ENCODE data around the gene VPS13D.
"Not testable (repeated sequence)": the region's sequence is repeated elsewhere in the genome, so short reads cannot be mapped to it uniquely, and the experiment has no call there.

VPS13D gene

GRCh38 chr1:12456979-12457378 is 227.1 kb downstream of the VPS13D start:
- DNase-seq = no peak

- DNase-seq = no peak
Measured at GRCh38 chr1:12457771-12458170, 227.9 kb downstream of the VPS13D start.

GRCh38 chr1:12458571-12458970 is 228.7 kb downstream of the VPS13D start:
- DNase-seq = no peak

GRCh38 chr1:12460121-12460520 is 230.3 kb downstream of the VPS13D start:
- no peak for DNase-seq

DNA sequence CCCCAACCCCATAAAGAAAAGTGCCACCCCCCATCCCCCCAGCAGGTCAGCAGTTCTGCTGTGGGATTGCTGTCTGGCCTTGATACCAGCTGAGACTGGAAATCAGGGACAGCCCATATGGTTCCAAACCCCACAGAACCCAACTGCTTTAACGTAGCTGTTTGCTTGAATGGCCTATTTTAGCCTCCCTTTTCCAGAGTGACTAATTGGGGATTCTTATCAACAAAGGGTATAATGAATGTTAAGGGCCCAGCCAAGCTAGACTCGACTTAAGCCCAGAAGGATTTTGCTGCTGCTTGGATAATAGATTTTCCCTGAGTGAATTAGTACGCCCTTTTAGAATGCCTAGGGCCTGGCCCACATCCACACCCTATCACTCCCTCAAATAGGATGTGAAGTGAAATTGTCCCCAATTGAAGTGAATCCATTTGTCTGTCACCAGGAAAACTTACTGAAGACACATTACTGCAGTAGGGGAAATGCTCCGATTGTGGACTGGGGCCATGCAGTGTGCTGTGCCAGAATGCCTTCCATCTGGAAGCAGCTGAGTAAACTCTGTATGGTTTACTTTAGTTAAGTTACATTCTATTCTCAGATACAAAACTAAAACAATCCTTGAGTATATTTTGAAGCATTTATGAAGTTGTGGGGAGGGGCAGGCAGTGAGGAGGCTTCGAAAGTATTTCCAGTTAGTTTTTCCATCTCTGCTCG is 231.2 kb downstream of the VPS13D start:
- DNase-seq = no peak

DNA sequence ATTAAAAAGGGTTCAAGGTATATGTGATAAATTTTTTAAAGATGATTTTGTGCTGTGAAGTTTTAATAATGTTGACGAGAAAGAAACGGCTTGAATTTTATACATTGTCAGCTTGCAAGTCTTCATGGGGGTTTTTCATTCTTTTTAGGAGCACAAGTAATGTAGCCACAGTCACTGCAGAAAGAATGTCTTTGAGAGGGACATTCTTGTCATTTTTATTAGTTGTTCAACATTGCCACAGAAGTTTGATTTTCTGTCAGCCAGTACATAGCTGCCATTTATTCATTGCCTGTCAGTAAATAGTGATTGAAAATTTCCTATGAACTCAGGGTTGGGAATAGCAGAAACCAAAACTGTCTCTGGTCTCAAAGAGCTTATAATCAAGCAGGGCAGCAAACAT is 231.9 kb downstream of the VPS13D start:
- no peak for DNase-seq

GRCh38 chr1:12462586-12462985 is 232.8 kb downstream of the VPS13D start:
- DNase-seq = no peak

DNA sequence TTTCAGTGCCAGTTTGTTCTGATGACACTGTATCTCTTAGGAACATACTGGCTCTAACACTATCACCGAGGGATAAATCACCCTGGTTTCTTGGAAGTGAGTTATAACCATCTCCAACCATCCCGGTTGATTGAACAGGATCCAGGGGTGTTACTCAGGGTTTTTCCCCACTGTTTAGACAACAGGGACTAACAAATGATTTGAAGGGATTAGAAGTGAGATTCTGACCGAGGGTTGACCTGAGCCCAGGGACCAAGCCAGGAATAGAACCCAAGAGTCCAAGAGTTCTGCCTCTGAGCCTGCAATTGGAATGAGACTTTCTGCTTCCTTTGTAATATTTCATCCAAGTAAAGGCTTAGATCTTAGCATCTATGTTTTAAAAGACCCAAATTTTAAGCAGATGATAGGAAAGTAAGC is 234.2 kb downstream of the VPS13D start:
- DNase-seq = no peak

GRCh38 chr1:12464598-12465056 is 234.8 kb downstream of the VPS13D start:
- no peak for DNase-seq

DNA sequence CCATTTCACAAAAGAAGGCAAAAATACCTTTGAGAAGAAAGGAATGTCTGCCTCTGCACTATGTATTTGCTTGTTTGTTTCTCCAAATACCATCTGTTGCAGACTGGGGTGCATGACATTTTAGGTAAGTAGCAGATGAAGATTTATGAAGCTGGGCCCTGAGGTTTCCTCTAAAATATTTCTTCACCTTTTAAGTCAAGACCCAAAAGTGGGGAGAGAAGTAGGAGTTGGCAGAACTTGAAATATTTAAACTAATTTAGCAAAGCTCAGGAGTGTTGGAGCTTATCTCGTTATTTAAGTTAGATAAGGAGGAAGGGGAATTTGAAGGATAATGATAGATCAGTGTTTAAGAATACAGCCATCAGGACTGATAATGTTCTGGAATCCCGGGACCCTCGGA is 235.3 kb downstream of the VPS13D start:
- DNase-seq = no peak

DNA sequence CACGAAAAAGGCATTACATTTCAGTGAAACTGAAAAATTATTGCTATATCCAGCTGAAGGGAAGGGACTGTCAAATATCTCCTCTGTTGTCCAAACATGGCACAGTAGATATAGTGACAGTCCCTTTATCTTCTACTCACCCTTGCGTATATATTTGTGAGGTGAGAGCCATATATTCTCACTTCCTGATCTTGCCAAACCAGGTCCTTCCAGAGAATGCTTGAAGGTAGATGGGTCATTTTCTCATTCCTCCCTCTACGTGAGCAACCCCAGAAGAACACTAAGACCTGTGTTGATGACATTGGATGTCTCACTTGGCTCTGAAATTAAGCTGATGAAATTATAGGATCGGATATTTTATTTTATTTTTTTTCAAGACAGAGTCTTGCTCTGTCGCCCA is 237.0 kb downstream of the VPS13D start:
- no peak for DNase-seq

DNA sequence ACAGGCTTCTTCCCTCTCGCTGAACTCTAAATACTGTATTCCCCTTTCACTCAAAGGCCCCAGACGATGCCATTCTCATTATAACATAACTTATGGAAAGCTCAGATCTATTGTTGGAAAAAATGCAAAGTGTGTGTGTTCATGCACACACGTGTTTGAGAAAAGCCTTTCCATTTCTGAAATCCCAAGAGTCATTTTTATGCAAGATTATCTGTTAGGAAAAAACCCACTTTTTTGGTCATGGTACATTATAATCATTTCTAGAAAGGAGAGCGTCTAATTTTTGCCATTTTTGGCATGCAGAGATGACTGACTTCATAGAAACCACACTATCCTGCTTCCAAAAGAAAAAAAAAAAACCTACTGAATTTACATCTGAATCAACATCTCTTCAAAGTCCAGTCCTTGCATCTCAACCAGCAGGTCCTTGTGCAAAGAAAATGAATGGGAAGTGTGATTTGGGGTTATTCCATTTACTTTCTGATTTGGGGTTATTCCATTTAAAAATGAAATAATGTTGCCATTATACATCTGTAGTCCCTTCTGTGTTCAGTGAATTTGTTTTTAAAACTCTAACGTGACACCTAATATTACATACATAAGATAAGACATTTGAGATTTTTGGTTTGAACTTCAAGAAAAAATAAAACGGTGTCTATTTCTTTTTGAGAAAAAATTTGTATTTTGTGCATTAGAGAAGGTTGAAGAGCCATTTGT is 237.9 kb downstream of the VPS13D start:
- DNase-seq = no peak

GRCh38 chr1:12468323-12468722 is 238.5 kb downstream of the VPS13D start:
- DNase-seq = no peak

DNA sequence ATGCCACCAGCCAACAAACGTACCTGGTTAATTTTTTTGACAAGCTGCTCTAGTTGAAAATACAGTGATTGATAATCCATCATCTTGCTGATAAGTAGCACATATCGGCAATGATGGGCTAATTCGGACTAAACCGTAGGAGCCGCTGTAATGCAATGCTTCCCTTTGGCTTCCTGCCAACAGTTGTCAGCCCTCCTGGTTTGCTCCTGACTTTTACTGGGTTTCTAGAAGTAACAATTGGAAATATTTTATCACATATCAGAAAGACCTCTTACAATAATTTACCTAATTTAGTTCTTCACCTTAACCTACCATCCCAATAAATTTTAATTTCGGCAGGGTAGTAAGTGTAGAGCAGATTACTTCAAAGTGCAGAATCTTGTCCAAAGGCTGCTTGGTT is 239.7 kb downstream of the VPS13D start:
- no peak for DNase-seq

GRCh38 chr1:12469990-12470389 is 240.2 kb downstream of the VPS13D start:
- no peak for DNase-seq

DNA sequence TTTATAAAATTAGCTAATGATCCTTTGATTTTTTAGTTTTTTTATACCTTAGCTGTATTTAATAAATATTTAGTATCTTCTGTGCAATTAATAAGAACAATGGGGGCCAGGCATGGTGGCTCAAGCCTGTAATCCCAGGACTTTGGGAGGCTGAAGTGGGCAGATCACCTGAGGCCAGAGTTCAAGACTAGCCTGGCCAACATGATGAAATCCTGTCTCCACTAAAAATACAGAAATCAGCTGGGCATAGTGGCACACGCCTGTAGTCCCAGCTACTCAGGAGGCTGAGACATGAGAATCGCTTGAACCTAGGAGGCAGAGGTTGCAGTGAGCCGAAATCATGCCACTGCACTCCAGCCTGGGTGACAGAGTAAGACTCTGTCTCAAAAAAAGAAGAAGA is 241.1 kb downstream of the VPS13D start:
- DNase-seq = not testable (repeated sequence)

- DNase-seq = no peak
Measured at GRCh38 chr1:12472156-12472797, 242.4 kb downstream of the VPS13D start.

DNA sequence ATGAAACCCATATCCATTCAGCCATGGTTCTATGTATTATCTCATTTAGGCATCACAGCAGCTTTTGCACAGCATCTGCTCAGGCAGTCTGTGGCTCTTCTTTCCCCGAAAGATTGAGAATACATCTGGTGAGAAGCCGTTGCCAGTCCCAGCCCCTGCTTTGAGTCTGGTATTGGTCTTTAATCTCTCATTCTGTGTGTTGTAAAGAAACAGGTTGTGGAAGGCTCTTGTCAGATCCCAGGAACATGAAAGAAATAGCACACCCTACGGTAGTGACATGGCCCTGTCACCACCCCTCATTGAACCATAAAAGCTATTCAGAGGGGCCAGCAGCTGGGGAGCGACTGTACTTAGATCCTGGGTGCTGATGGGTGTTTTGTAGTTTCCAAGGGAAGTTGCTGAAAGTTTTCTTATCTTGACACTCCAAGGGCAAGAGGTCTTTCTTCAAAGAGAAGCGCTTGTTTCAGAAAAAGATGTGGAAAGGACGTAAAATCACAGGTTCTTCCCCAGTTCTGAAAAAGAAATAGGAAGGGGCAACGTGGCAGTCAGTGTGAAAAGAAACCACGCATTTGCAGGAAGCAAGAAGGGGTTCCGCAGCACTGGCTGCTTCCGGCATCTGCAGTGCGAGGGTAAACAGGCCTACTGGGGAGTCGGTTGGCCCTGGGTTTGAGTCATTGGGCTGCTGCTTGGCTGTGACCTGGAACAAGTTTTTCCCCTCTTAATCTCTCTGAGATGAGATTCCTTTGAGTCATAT is 243.1 kb downstream of the VPS13D start:
- DNase-seq = no peak

DNA sequence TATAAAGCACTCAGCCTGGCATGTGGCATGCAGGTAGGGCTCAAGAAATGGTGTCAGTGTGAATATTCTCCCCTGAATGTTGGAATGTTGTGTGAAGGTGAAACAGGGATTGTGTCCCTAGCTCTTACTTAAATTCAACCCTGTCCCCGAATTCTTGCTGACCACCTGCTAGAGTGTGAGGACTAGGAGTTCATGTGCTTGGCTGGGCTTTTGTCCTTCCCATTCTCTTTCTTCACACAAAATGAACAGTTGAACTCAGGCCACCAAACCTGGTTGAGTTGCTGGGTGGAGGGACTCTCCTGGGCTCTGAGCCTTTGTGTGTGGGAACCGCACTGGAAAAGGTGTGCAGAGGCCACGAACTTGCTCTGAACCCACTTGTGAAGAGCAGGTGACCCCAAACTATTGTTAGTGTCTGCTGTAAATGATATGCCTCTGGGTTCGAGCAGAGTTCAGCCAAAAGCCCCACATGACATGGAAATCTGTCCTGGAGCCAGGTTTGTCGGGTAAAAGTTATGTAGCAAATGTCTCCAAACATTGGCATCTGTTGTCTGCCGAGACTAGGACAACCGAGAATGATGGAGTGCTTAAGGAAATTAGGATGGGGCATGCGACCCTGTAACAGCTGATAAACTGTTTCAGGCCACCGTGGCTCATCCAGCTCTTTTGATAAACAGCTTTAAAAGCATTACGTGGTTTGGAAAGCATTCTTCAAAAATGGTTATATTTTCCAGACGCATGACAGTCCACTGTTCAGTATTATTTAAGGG is 243.9 kb downstream of the VPS13D start:
- DNase-seq = no peak

DNA sequence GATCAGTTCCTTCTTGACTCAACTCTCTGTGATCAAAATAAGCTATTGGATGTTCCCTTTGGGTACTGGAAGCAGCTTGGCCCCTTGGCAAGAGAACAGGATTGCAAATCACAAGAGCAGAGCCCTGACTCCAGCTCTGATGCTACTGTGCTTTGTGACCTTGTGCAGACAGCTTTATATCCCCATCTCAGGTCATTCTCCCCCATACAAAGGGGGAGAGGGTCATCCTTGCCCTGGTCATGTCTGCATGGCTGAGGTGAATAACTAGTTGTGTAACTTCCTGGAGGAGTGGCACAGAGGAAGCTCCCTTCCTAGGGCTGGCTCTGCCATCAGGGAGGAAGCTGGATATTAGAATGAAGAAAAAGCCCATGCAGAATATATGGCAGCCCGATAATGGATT is 245.3 kb downstream of the VPS13D start:
- DNase-seq = no peak

- DNase-seq = no peak
Measured at GRCh38 chr1:12475530-12475934, 245.7 kb downstream of the VPS13D start.

GRCh38 chr1:12475947-12476346 is 246.1 kb downstream of the VPS13D start:
- DNase-seq = no peak

GRCh38 chr1:12477314-12477713 is 247.5 kb downstream of the VPS13D start:
- no peak for DNase-seq

All from RPMI8226 (cell line).